NCI-H526 (cell line): Measurements from ENCODE around the gene ODF2.
A peak's percentile ranks its signal among the peaks of the same experiment; 100 is the strongest.
"Not testable (repeated sequence)": the region's sequence is repeated elsewhere in the genome, so short reads cannot be mapped to it uniquely, and the experiment has no call there.

Experiments used
- DNase-seq, 2 experiments: peaks; one replicate each; lab custom pipeline; 2025; lab: John Stamatoyannopoulos, UW

ODF2 gene

GRCh38 chr9:128484686-128485413 is 29.0 kb downstream of the ODF2 start:
- DNase-seq, result no peak

- no peak for DNase-seq
Observed at GRCh38 chr9:128485414-128485855, 29.6 kb downstream of the ODF2 start.

GRCh38 chr9:128486201-128486600 is 30.4 kb downstream of the ODF2 start:
- no peak for DNase-seq

DNA sequence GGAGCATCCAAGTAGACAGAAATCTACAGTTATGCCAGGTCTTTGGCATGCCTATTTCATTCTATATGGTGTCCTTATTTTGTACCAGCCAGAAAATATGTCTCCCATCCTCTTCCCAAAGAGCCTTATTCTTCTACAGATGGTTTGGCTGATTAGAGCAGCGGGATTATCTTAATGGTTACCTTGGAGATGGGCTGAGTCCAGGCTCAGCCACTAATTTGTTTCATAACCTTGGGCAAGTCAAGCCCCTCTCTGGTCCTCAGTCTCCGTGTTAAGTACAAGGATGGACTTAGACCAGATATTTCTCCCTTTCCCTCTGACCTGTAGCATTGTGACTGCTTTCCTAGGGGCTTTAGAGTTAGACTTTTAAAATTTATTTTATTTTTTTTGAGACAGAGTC is 37.6 kb downstream of the ODF2 start:
- DNase-seq, result no peak

GRCh38 chr9:128494108-128494745 is 38.4 kb downstream of the ODF2 start:
- no peak for DNase-seq

DNA sequence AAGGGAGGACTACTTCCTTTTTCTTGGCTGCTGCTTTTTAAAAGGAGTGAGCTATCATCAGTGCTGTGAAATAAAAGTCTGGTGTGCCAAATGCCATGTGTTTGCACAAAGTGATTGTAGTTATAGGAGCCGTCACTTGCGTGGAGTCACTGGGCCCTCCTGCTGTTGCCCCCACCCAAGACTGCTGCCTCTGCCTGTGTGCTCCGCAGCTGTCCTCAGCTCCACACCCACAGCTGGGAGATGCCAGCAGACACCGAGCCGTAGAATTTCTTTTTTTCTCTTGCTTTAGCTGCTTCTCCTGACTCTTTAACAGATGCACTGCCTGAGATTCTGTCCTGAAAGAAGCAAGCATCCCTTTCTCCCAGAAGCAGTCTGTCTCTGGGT is 38.9 kb downstream of the ODF2 start:
- no peak for DNase-seq

DNA sequence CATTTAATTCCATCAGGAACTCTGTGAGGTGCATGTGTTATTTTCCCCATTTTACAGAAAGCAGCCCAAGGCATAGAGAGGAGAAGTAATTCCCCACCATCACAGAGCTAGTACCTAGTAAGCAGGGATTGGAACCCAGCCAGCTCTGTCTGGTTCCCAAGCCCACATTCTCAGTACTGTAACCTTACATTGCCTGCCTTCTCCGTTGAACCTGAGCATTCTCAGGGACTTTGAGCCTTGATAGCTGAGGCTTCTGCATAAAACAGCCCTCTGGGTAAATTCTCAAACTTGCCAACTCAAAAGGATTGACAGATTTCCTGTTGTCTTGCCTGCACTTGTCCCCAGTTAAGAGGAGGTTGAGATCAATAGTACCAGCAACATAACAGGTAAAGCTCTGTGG is 39.5 kb downstream of the ODF2 start:
- no peak for DNase-seq

GRCh38 chr9:128495804-128496417 is 40.1 kb downstream of the ODF2 start:
- no peak for DNase-seq

DNA sequence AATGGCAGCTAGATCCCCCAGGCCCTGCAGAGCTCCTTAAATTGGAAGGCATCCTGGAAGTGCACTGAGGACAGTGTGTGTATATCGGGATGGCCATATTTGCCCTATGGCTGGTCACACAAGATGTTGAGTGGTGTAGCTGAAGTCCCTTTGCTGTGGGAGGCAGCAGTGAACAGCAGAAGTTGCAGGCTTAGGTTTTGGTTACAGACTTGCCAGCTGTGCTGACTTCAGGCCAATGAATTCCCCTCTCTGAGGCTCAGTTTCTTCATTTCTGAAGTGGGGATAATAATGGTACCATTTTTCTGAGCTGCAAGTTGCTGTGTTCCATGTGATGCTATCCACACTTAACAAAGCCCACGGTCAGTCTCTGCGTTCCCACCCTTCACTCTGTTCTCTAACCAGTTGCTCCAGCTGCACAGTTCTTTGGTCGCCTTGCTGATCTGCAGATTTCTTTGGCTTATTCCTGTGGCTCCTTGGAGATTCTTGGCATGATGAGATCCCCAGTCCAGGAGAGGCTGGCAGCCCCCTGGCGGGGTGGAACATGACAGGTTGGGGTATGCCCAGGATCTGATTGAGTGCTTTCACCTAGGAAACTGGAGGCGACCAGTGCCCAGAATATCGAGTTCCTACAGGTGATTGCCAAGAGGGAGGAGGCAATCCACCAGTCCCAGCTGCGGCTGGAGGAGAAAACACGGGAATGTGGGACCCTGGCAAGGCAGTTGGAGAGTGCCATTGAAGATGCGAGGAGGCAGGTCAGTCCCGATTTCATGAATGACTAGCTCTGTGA is 42.2 kb downstream of the ODF2 start:
- no peak for DNase-seq

DNA sequence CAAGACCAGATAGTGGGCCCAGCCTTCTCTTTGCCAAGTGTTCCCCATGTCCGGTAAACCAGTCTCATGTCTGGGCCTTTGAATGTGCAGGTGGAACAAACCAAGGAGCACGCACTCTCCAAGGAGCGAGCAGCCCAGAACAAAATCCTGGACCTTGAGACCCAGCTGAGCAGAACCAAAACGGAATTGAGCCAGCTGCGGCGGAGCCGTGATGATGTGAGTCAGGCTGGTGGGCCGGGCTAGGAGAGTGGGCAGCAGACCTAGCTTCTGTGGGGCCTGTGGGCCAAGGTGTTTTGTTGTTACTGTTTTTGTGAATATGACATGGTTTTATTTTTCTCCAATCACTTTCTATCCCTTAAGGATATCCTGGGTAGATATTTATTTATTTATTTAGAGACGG is 43.1 kb downstream of the ODF2 start:
- no peak for DNase-seq

DNA sequence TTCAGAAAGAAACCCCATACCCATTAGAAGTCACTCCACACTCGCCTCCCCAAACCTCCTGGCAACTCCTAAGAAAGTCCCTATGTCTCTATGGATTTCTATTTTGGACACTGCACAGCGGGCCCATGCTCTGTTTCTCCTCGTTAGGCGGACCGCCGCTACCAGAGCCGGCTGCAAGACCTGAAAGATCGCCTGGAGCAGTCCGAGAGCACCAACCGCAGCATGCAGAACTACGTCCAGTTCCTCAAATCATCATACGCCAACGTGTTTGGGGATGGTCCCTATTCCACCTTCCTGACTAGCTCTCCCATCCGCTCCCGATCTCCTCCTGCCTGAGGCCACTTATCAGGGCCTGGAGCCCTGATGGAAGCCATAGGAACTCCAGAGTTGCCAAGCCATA is 44.1 kb downstream of the ODF2 start:
- no peak for DNase-seq

DNA sequence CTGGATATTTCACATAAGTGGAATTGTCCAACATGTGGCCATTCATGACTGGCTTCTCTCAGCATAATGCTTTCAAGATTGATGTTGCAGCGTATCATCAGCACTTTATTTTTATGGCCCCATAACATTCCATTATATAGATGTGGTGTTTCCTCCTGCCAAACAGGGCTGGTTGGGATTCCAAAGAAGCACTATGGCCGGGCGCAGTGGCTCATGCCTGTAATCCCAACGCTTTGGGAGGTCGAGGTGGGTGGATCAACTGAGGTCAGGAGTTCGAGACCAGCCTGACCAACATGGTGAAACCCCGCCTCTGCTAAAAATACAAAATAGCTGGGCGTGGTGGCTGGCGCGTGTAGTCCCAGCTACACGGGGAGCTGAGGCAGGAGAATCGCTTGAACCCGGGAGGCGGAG is 47.6 kb downstream of the ODF2 start:
- DNase-seq, result not testable (repeated sequence)

GRCh38 chr9:128503870-128504269 is 48.1 kb downstream of the ODF2 start:
- DNase-seq, result no peak

GRCh38 chr9:128504485-128505413 is 48.9 kb downstream of the ODF2 start, which contains the start of gene GLE1:
GLE1 (plus strand) TSS chr9:128504719; CDS start chr9:128504806, 87 bp downstream.
- DNase-seq, result peak; percentile 70 to 92

DNA sequence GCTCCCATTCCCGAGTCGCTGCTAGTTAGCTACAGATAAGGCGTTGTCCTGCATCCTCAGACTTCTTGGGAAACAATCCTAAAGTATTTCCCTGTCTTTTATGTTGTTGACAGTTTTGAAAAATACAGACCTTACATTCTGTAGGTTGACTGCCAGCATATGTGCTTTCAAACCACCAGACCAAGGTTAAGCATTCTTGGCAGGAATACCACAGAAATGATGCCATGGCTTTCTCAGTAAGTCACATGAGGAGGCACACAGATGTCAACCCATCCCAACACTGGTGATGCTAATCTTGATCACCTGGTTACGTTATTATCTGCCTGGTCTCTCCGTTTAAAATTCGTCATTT is 49.6 kb downstream of the ODF2 start:
- DNase-seq, result no peak

DNA sequence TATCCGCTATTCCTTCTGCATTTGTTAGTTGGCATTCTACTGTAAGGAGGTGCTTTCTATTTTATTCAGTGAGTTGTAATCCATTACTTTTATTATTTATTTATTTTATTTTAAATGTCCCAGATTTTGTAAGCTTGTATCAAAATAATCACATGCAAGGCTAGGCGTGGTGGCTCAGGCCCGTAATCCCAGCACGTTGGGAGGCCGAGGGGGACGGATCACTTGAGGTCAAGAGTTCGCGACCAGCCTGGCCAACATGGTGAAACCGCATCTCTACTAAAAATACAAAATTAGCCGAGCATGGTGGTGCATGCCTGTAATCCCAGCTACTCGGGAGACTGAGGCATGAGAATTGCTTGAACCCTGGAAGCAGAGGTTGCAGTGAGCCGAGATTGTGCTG is 50.1 kb downstream of the ODF2 start:
- not testable (repeated sequence) for DNase-seq

DNA sequence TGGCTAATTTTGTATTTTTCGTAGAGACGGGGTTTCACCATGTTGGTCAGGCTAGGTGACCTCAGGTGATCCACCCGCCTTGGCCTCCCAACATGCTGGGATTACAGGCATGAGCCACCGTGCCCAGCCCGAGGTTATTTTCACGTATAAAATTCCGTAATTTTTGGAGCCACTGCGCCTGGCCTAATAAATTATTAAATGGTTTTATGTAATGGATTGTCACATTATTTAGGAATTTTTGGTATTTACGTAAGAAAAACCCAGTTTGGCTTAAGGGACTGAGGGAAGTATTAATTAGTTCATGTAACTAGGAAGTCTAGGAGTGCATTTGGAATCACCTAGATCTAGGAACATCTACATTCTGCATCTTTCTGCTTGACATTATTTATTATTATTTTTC is 57.0 kb downstream of the ODF2 start:
- DNase-seq, result no peak

- no peak for DNase-seq
Observed at GRCh38 chr9:128521956-128522355, 66.2 kb downstream of the ODF2 start.

- no peak for DNase-seq
Observed at GRCh38 chr9:128523199-128523925, 67.6 kb downstream of the ODF2 start.

DNA sequence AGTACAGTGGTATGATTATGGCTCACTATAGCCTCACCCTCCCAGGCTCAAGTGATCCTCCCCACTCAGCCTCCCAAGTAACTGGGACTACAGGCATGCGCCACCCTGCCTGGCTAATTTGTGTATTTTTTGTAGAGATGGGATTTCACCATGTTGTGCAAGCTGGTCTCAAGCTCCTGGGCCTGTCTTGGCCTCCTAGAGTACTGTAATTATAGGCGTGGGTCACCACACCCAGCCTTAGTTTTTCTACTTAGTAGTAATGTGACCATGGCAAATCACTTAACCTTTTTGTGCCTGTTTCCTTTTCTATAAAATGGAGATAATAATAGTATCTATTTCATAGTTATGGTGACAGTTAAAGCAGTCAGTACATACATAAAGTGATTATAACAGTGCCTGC is 70.9 kb downstream of the ODF2 start:
- DNase-seq, result no peak
